Caco-2 (cell line): Measurements from ENCODE around the gene MPO. TPM values are rescaled to one million over a fixed set of nuclear protein-coding genes. Genes with fewer than 3 reads are reported as not detected.

Experiments used
- BruUV-seq: library from RNA; stranded (reverse); fragments of 400-500 nt; replicated peaks from 2 replicates; lab custom pipeline; 2021; lab: Mats Ljungman, UMichigan
- CTCF ChIA-PET: fragments of 300-600 bp; sonication (Branson Sonifier 250); formaldehyde crosslinking; loops from one replicate; lab custom pipeline; 2022; ENCODE audit warnings: antibody characterized with exemption; lab: Charles Lee
- POLR2A ChIA-PET: fragments of 300-600 bp; sonication (Branson Sonifier 250); formaldehyde crosslinking; loops from one replicate; lab custom pipeline; 2022; ENCODE audit warnings: antibody characterized with exemption; lab: Charles Lee
- DNase-seq, 2 experiments: peaks; one replicate each; pipeline versions ENCODE4 v3.0.0 to v3.0.0-alpha.2; 2020 to 2022
- H3K27me3 ChIP-seq: replicated peaks from 2 replicates; pipeline ENCODE4 v1.6.0; 2011; ENCODE audit warnings: low read length; ENCODE audit not compliant: control insufficient read depth, insufficient read depth
- H3K36me3 ChIP-seq: 2 replicates; pipeline ENCODE4 v1.5.1; 2011; ENCODE audit warnings: low read length; ENCODE audit not compliant: control insufficient read depth, insufficient read depth
- H3K4me1 ChIP-seq: fragments of 250-450 bp; sonication (Bioruptor Pico); 2 replicates; pipeline ENCODE4 v1.5.1; 2020; ENCODE audit warnings: mild to moderate bottlenecking
- H3K4me3 ChIP-seq: 2 replicates; pipeline ENCODE4 v1.5.1; 2011; ENCODE audit warnings: low read depth, mild to moderate bottlenecking, control low read depth, low read length
- H3K9me3 ChIP-seq: fragments of 250-450 bp; sonication (Bioruptor Pico); 2 replicates; pipeline ENCODE4 v1.5.1; 2020; ENCODE audit warnings: mild to moderate bottlenecking, moderate library complexity
- H3K27ac Mint-ChIP-seq: one replicate; pipeline ENCODE4 v1.8.0; 2022; ENCODE audit warnings: mixed read lengths; ENCODE audit not compliant: unreplicated experiment
- H3K27me3 Mint-ChIP-seq: one replicate; pipeline ENCODE4 v1.8.0; 2022; ENCODE audit warnings: mixed read lengths; ENCODE audit not compliant: insufficient read depth, unreplicated experiment
- H3K36me3 Mint-ChIP-seq: one replicate; pipeline ENCODE4 v1.8.0; 2022; ENCODE audit warnings: mild to moderate bottlenecking, mixed read lengths; ENCODE audit not compliant: insufficient read depth, unreplicated experiment
- H3K4me1 Mint-ChIP-seq: one replicate; pipeline ENCODE4 v1.8.0; 2022; ENCODE audit warnings: low read depth, mixed read lengths; ENCODE audit not compliant: unreplicated experiment
- H3K4me3 Mint-ChIP-seq: one replicate; pipeline ENCODE4 v1.8.0; 2022; ENCODE audit warnings: mild to moderate bottlenecking, moderate library complexity, mixed read lengths; ENCODE audit not compliant: unreplicated experiment
- H3K9me3 Mint-ChIP-seq: one replicate; pipeline ENCODE4 v1.8.0; 2022; ENCODE audit warnings: mixed read lengths; ENCODE audit not compliant: unreplicated experiment
- intact Hi-C: fragments of 100-400 bp; cut with micrococcal nuclease; formaldehyde crosslinking; loops from one replicate; pipeline ENCODE4 v1.10.0; 2022; ENCODE audit not compliant: unreplicated experiment
- total RNA-seq: library from RNA; stranded (reverse); gene quantifications from 2 replicates; pipeline ENCODE4 v1.2.3, GENCODE V29; 2022
- TF ChIP-seq, protein P1 (sequence below), 2 experiments: fragments of 200-600 bp in 1 of 2; IDR thresholded peaks; 1 replicate in 1 of 2; 2 replicates in 1 of 2; pipeline versions ENCODE4 v1.5.1 to v1.8.0; 2011 to 2022; ENCODE audit warnings: antibody characterized with exemption in 1 of 2, control low read depth in 1 of 2, inconsistent platforms in 1 of 2, low read depth in 1 of 2, low read length in 1 of 2, mild to moderate bottlenecking in 1 of 2, moderate library complexity in 1 of 2; ENCODE audit not compliant: insufficient read depth in 1 of 2, severe bottlenecking in 1 of 2, unreplicated experiment in 1 of 2

The MPO gene
- total RNA-seq, 1 experiment from 2014 or later, result 0.23 TPM

- BruUV-seq, result no TSS peak
- Histone ChIP-seq H3K9me3 (no peaks in the 10 kb centered on the region), H3K27me3 (no peaks in the 10 kb centered on the region), H3K36me3 (no peaks in the 10 kb centered on the region), H3K4me3 (no peak overlapping the region), H3K4me1 (peaks cover 16% of the 10 kb centered on the region)
- Mint-ChIP-seq H3K4me3 (no peak overlapping the region), H3K36me3 (no peaks in the 10 kb centered on the region), H3K4me1 (peaks cover 20% of the 10 kb centered on the region), H3K27me3 (no peaks in the 10 kb centered on the region), H3K9me3 (no peaks in the 10 kb centered on the region), H3K27ac (no peak overlapping the region)
- DNase-seq, result no peak
- ChIA-PET POLR2A (no interaction called here), CTCF (interaction anchor here (0.6 to 1.9 kb wide), 2 partner anchors 103 to 137 kb away, joined by 4 to 5 read pairs; partner anchors contain the start of gene RNF43)
- intact Hi-C loops, result loop anchor here (5.0 kb wide), 1 partner anchor 48 kb away; no protein-coding TSS in a partner anchor
- TF ChIP-seq, protein P1, sequence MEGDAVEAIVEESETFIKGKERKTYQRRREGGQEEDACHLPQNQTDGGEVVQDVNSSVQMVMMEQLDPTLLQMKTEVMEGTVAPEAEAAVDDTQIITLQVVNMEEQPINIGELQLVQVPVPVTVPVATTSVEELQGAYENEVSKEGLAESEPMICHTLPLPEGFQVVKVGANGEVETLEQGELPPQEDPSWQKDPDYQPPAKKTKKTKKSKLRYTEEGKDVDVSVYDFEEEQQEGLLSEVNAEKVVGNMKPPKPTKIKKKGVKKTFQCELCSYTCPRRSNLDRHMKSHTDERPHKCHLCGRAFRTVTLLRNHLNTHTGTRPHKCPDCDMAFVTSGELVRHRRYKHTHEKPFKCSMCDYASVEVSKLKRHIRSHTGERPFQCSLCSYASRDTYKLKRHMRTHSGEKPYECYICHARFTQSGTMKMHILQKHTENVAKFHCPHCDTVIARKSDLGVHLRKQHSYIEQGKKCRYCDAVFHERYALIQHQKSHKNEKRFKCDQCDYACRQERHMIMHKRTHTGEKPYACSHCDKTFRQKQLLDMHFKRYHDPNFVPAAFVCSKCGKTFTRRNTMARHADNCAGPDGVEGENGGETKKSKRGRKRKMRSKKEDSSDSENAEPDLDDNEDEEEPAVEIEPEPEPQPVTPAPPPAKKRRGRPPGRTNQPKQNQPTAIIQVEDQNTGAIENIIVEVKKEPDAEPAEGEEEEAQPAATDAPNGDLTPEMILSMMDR (IDR thresholded peaks at IDR 0.05; ENCODE audit: insufficient read depth in 1 of 2, low read depth in 1 of 2, low read length in 1 of 2, severe bottlenecking in 1 of 2, unreplicated experiment in 1 of 2), result no peak
Observed at GRCh38 chr17:58314706-58315015, 33.9 kb upstream of the MPO start.

- Histone ChIP-seq H3K4me1 (peaks cover 16% of the 10 kb centered on the region), H3K36me3 (no peaks in the 10 kb centered on the region), H3K4me3 (no peak overlapping the region), H3K9me3 (no peaks in the 10 kb centered on the region), H3K27me3 (no peaks in the 10 kb centered on the region)
- ChIA-PET CTCF (interaction anchor here (1.9 kb wide), 1 partner anchor 103 kb away, joined by 5 read pairs; the partner anchor contains the start of gene RNF43), POLR2A (no interaction called here)
- no TSS peak for BruUV-seq
- intact Hi-C loops, result no loop called here
- Mint-ChIP-seq H3K27ac (no peak overlapping the region), H3K4me1 (peaks cover 20% of the 10 kb centered on the region), H3K36me3 (no peaks in the 10 kb centered on the region), H3K9me3 (no peaks in the 10 kb centered on the region), H3K27me3 (no peaks in the 10 kb centered on the region), H3K4me3 (no peak overlapping the region)
- TF ChIP-seq, protein P1 (IDR thresholded peaks at IDR 0.05; ENCODE audit: insufficient read depth in 1 of 2, low read depth in 1 of 2, low read length in 1 of 2, severe bottlenecking in 1 of 2, unreplicated experiment in 1 of 2), result no peak
- DNase-seq, result no peak
Observed at GRCh38 chr17:58313815-58314705, 33.3 kb upstream of the MPO start.

- H3K9me3 ChIP-seq, result no peaks in the 10 kb centered on the region
- POLR2A ChIA-PET, result no interaction called here
- no TSS peak for BruUV-seq
- no peaks in the 10 kb centered on the region for H3K27me3 Mint-ChIP-seq
- no peaks in the 10 kb centered on the region for H3K36me3 Mint-ChIP-seq
- no peaks in the 10 kb centered on the region for H3K36me3 ChIP-seq
- H3K4me1 ChIP-seq, result peaks cover 10% of the 10 kb centered on the region
- peaks cover 18% of the 10 kb centered on the region for H3K4me1 Mint-ChIP-seq
- no peak overlapping the region for H3K4me3 Mint-ChIP-seq
- no peaks in the 10 kb centered on the region for H3K27me3 ChIP-seq
- H3K9me3 Mint-ChIP-seq, result no peaks in the 10 kb centered on the region
- H3K4me3 ChIP-seq, result no peak overlapping the region
- intact Hi-C loops, result no loop called here
- CTCF ChIA-PET, result interaction anchor here (0.5 kb wide), 1 partner anchor 146 kb away, joined by 5 read pairs; no protein-coding TSS in a partner anchor
- no peak for DNase-seq
- TF ChIP-seq, protein P1 (IDR thresholded peaks at IDR 0.05; ENCODE audit: insufficient read depth in 1 of 2, low read depth in 1 of 2, low read length in 1 of 2, severe bottlenecking in 1 of 2, unreplicated experiment in 1 of 2), result no peak
- no peak overlapping the region for H3K27ac Mint-ChIP-seq
Observed at GRCh38 chr17:58312829-58313228, 32.1 kb upstream of the MPO start.
